Neutrophil (primary cell): ENCODE measurements around the gene CCDC86.

Experiments
- H3K27ac ChIP-seq: fragments of 200-600 bp; sonication (generic); 2 replicates; pipeline ENCODE4 v1.5.1; 2016; ENCODE audit warnings: mild to moderate bottlenecking, moderate library complexity
- H3K27me3 ChIP-seq: fragments of 200-600 bp; sonication (generic); 2 replicates; pipeline ENCODE4 v1.6.0; 2016; ENCODE audit warnings: mild to moderate bottlenecking
- H3K36me3 ChIP-seq: fragments of 200-600 bp; sonication (generic); 2 replicates; pipeline ENCODE4 v1.5.1; 2017
- H3K4me1 ChIP-seq, 2 experiments: fragments of 200-600 bp in 1 of 2; sonication (generic) in 1 of 2; 1 replicate in 1 of 2; 2 replicates in 1 of 2; pipeline versions ENCODE4 v1.5.1 to v1.6.1; 2013 to 2016; ENCODE audit warnings: low read depth in 1 of 2, low read length in 1 of 2, mild to moderate bottlenecking in 1 of 2, moderate library complexity in 1 of 2; ENCODE audit not compliant: control insufficient read depth in 1 of 2, insufficient read depth in 1 of 2
- H3K4me3 ChIP-seq, 2 experiments: fragments of 200-600 bp in 1 of 2; sonication (generic) in 1 of 2; 1 replicate in 1 of 2; 2 replicates in 1 of 2; pipeline ENCODE4 v1.5.1; 2013 to 2016; ENCODE audit warnings: low read depth in 1 of 2, low read length in 1 of 2, mild to moderate bottlenecking in 1 of 2, moderate library complexity in 1 of 2
- H3K9me3 ChIP-seq: fragments of 200-600 bp; sonication (generic); 2 replicates; pipeline ENCODE4 v1.5.1; 2016
- CTCF ChIP-seq: fragments of 200-600 bp; sonication (generic); IDR thresholded peaks from 2 replicates; pipeline ENCODE4 v1.5.1; 2016; ENCODE audit warnings: antibody characterized with exemption

The CCDC86 gene

GRCh38 chr11:60875366-60876167, 33.7 kb downstream of the CCDC86 start:
- H3K36me3 ChIP-seq = peaks cover 7% of the 10 kb centered on the region
- H3K9me3 ChIP-seq = no peaks in the 10 kb centered on the region
- H3K27ac ChIP-seq = no peak overlapping the region
- no peak overlapping the region for H3K4me3 ChIP-seq
- TF ChIP-seq CTCF = no peak
- H3K27me3 ChIP-seq = no peaks in the 10 kb centered on the region
- H3K4me1 ChIP-seq = no peaks in the 10 kb centered on the region

GRCh38 chr11:60876168-60876485, 34.2 kb downstream of the CCDC86 start:
- Histone ChIP-seq H3K27ac (no peak overlapping the region), H3K36me3 (peaks cover 8% of the 10 kb centered on the region), H3K4me3 (no peak overlapping the region), H3K9me3 (no peaks in the 10 kb centered on the region), H3K27me3 (no peaks in the 10 kb centered on the region), H3K4me1 (no peaks in the 10 kb centered on the region)
- no peak for TF ChIP-seq CTCF

GRCh38 chr11:60878245-60879101, 36.6 kb downstream of the CCDC86 start:
- no peak for TF ChIP-seq CTCF
- H3K27ac ChIP-seq = no peak overlapping the region
- no peak overlapping the region for H3K4me3 ChIP-seq
- H3K4me1 ChIP-seq = no peaks in the 10 kb centered on the region
- no peaks in the 10 kb centered on the region for H3K9me3 ChIP-seq
- no peaks in the 10 kb centered on the region for H3K27me3 ChIP-seq
- H3K36me3 ChIP-seq = peaks cover 8% of the 10 kb centered on the region

GRCh38 chr11:60879104-60879503, 37.2 kb downstream of the CCDC86 start:
- H3K4me3 ChIP-seq = no peak overlapping the region
- H3K9me3 ChIP-seq = no peaks in the 10 kb centered on the region
- no peaks in the 10 kb centered on the region for H3K27me3 ChIP-seq
- H3K36me3 ChIP-seq = peaks cover 8% of the 10 kb centered on the region
- no peak for TF ChIP-seq CTCF
- no peaks in the 10 kb centered on the region for H3K4me1 ChIP-seq
- H3K27ac ChIP-seq = no peak overlapping the region

GRCh38 chr11:60879971-60880588, 38.2 kb downstream of the CCDC86 start:
- no peak overlapping the region for H3K4me3 ChIP-seq
- H3K27ac ChIP-seq = no peak overlapping the region
- no peaks in the 10 kb centered on the region for H3K27me3 ChIP-seq
- H3K36me3 ChIP-seq = peaks cover 8% of the 10 kb centered on the region
- H3K4me1 ChIP-seq = no peaks in the 10 kb centered on the region
- TF ChIP-seq CTCF = no peak
- H3K9me3 ChIP-seq = no peaks in the 10 kb centered on the region
